IPS-18c (cell line): Measurements from ENCODE around the gene AVPI1.

Source experiments
- H3K4me3 ChIP-seq: 2 replicates; pipeline ENCODE4 v1.7.0; 2013; ENCODE audit warnings: low read depth, mild to moderate bottlenecking, low read length, moderate library complexity; ENCODE audit not compliant: insufficient read depth
- H3K9me3 ChIP-seq: one replicate; pipeline ENCODE4 v1.6.1; 2013; ENCODE audit warnings: mild to moderate bottlenecking, low read length, moderate library complexity; ENCODE audit not compliant: control insufficient read depth, insufficient read depth

Gene AVPI1

DNA sequence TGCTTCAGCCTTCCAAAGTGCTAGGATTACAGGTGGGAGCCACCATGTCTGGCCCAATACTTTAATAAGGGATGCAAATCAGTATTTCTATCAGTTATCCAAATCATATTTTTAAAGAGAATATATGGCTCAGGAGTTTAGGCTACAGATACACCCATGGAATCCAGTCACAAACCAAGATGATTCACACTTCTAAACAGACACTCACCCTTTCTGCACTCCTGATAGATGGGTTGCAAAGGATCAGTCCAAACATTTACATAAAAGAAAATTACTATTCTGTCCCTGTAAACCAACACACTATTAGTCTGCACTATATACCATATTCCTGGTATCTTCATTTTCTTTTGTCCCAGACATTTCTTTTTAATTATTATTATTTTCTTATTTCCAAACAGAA lies 55.9 kb downstream of the AVPI1 start:
- H3K9me3 ChIP-seq: no peaks in the 10 kb centered on the region
- no peak overlapping the region for H3K4me3 ChIP-seq

DNA sequence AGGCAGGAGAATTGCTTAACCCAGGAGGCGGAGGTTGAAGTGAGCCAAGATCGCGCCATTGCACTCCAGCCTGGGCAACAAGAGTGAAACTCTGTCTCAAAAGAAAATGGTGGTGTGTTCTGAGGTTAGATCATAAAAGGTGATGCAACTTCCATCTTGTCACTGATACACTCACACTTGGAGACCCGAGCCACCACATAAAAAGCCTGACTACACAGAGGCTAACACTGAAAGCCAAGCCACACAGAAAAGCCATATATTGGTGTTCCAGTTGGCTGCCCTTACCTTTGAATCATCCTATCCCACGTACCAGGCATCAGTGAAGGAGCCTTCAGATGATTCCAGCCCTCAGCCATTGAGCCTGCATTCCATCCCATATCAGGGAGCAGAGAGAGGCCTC lies 57.8 kb downstream of the AVPI1 start:
- no peaks in the 10 kb centered on the region for H3K9me3 ChIP-seq
- H3K4me3 ChIP-seq: no peak overlapping the region

DNA sequence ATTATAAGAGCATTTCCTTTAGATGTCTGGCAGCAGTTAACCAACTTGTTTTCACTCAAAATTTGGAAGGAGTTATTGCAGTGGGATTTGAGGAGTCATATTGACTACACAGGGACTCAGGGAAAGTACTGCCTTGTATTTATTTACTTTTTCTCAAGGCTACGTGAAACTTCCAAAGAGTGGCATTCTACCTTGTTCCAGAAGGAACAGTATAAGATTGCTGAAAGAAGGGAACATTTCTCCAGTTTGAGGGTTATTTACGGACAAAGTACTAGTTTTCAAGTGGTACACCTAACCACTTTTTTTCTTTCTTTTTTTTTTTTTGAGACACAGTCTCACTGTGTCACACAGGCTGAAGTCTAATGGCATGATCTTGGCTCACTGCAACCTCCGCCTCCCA lies 58.8 kb downstream of the AVPI1 start:
- Histone ChIP-seq H3K9me3 (no peaks in the 10 kb centered on the region), H3K4me3 (no peak overlapping the region)

DNA sequence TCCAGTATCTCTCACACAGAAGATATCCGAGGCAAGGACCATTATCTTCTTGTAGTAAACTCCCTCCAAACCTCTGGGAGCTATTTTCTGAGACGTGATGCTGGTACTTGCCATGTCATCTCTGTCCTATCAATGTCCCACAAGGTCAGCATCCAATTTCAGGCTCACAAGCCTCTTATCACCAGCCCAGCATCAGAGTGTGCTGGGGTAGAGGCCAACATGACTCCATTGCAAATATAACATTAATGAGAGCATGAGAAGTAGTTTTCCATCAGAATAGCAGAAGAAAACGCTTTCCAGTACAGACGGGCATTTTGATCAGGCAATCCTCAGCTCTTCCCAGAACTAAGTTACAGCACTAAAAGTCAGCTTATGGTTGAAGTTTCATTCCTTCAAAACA lies 59.3 kb downstream of the AVPI1 start:
- Histone ChIP-seq H3K4me3 (no peak overlapping the region), H3K9me3 (no peaks in the 10 kb centered on the region)
